ENCODE measurements around the gene VSTM1. TPM values are rescaled to one million over a fixed set of nuclear protein-coding genes. Genes with fewer than 3 reads are reported as not detected.

VSTM1 gene
- total and polyA plus RNA-seq, 2 of the 8 experiments (the other 6 are each of a cell fraction or from before 2014, with no cell fraction given) = 0.12 to 0.65 TPM

- TF ChIP-seq, protein P1, sequence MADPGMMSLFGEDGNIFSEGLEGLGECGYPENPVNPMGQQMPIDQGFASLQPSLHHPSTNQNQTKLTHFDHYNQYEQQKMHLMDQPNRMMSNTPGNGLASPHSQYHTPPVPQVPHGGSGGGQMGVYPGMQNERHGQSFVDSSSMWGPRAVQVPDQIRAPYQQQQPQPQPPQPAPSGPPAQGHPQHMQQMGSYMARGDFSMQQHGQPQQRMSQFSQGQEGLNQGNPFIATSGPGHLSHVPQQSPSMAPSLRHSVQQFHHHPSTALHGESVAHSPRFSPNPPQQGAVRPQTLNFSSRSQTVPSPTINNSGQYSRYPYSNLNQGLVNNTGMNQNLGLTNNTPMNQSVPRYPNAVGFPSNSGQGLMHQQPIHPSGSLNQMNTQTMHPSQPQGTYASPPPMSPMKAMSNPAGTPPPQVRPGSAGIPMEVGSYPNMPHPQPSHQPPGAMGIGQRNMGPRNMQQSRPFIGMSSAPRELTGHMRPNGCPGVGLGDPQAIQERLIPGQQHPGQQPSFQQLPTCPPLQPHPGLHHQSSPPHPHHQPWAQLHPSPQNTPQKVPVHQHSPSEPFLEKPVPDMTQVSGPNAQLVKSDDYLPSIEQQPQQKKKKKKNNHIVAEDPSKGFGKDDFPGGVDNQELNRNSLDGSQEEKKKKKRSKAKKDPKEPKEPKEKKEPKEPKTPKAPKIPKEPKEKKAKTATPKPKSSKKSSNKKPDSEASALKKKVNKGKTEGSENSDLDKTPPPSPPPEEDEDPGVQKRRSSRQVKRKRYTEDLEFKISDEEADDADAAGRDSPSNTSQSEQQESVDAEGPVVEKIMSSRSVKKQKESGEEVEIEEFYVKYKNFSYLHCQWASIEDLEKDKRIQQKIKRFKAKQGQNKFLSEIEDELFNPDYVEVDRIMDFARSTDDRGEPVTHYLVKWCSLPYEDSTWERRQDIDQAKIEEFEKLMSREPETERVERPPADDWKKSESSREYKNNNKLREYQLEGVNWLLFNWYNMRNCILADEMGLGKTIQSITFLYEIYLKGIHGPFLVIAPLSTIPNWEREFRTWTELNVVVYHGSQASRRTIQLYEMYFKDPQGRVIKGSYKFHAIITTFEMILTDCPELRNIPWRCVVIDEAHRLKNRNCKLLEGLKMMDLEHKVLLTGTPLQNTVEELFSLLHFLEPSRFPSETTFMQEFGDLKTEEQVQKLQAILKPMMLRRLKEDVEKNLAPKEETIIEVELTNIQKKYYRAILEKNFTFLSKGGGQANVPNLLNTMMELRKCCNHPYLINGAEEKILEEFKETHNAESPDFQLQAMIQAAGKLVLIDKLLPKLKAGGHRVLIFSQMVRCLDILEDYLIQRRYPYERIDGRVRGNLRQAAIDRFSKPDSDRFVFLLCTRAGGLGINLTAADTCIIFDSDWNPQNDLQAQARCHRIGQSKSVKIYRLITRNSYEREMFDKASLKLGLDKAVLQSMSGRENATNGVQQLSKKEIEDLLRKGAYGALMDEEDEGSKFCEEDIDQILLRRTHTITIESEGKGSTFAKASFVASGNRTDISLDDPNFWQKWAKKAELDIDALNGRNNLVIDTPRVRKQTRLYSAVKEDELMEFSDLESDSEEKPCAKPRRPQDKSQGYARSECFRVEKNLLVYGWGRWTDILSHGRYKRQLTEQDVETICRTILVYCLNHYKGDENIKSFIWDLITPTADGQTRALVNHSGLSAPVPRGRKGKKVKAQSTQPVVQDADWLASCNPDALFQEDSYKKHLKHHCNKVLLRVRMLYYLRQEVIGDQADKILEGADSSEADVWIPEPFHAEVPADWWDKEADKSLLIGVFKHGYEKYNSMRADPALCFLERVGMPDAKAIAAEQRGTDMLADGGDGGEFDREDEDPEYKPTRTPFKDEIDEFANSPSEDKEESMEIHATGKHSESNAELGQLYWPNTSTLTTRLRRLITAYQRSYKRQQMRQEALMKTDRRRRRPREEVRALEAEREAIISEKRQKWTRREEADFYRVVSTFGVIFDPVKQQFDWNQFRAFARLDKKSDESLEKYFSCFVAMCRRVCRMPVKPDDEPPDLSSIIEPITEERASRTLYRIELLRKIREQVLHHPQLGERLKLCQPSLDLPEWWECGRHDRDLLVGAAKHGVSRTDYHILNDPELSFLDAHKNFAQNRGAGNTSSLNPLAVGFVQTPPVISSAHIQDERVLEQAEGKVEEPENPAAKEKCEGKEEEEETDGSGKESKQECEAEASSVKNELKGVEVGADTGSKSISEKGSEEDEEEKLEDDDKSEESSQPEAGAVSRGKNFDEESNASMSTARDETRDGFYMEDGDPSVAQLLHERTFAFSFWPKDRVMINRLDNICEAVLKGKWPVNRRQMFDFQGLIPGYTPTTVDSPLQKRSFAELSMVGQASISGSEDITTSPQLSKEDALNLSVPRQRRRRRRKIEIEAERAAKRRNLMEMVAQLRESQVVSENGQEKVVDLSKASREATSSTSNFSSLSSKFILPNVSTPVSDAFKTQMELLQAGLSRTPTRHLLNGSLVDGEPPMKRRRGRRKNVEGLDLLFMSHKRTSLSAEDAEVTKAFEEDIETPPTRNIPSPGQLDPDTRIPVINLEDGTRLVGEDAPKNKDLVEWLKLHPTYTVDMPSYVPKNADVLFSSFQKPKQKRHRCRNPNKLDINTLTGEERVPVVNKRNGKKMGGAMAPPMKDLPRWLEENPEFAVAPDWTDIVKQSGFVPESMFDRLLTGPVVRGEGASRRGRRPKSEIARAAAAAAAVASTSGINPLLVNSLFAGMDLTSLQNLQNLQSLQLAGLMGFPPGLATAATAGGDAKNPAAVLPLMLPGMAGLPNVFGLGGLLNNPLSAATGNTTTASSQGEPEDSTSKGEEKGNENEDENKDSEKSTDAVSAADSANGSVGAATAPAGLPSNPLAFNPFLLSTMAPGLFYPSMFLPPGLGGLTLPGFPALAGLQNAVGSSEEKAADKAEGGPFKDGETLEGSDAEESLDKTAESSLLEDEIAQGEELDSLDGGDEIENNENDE (IDR thresholded peaks at IDR 0.05; ENCODE audit: insufficient replicate concordance, low read length) = no peak
- TF ChIP-seq TAF7 (optimal IDR thresholded peaks at IDR 0.05; ENCODE audit: borderline replicate concordance, low read depth, low read length) (no peak), KDM5A (IDR thresholded peaks at IDR 0.05; ENCODE audit: low read length) (no peak), MAFK (IDR thresholded peaks at IDR 0.05; ENCODE audit: low read depth, low read length) (no peak), GTF2F1 (IDR thresholded peaks at IDR 0.05; ENCODE audit: borderline replicate concordance, low read depth, low read length) (no peak), CBX8 (IDR thresholded peaks at IDR 0.05; ENCODE audit: borderline replicate concordance, low read depth, low read length) (no peak), CREB1 (IDR thresholded peaks at IDR 0.05) (no peak), RXRA (IDR thresholded peaks at IDR 0.05; ENCODE audit: insufficient read depth, low read depth, low read length) (no peak), KDM4A (IDR thresholded peaks at IDR 0.05; ENCODE audit: low read depth, low read length, severe bottlenecking) (no peak), EZH2 (IDR thresholded peaks at IDR 0.05; ENCODE audit: low read depth, low read length, severe bottlenecking) (no peak), TBP (IDR thresholded peaks at IDR 0.05; ENCODE audit: low read depth, low read length) (no peak), CHD1 (IDR thresholded peaks at IDR 0.05; ENCODE audit: low read depth, low read length) (no peak)
These were observed 46.4 kb downstream of the VSTM1 start (continued) for GRCh38 chr19:54017261-54017660.
